SKM-1 (cell line): ENCODE results near the gene MAF.

ENCODE experiments used
- DNase-seq: peaks from one replicate; lab custom pipeline; 2025; ENCODE audit not compliant: unreplicated experiment; lab: John Stamatoyannopoulos, UW

Gene MAF

DNA sequence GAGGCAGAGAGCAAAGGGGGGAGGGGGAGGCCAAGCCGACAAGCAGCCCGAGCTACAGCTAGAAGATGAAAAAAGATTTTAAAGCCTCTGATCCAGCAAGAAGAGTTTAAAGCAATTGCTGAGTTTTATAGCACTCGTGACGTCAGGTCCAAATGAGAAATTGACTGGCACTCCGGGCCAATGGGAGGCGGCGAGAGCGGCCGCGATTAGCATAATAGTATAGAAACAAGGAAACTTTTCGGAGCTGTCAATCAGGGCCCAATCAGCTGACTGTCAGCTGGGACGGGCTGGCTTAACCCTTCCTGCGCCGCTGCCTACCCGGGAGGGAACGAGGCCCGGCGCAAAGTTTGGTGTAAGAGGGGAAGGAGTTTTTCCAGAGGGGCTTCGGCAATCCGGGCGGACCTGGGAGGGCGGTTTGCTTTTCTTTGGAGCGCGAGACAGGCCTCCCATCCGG lies at the start of gene MAF:
TSS of gene MAF (minus strand) at position 100 of the 454 bp plus-strand sequence. CDS start 835 bp downstream, outside the sequence.
- no peak for DNase-seq

DNA sequence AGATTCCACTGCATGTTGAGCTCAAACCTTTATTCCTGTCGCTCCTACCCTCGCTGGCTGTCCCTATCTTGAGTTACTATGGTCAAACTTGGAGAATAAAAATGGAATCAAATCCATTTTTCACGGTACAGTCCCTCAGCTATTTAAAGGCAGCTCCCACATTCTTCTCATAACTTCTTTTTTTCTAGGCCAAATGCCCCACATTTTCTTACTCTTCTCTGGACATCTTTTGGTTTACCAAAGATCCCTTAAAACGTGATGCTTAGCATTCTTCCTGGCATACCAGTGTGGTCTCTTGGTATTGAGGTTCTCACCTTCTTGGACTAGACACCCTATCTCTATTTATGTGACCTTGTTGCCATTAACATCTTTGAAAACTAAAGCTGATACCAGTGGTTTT lies 48.3 kb upstream of the MAF start:
- no peak for DNase-seq

GRCh38 chr16:79647586-79647985 lies 47.0 kb upstream of the MAF start:
- DNase-seq, result no peak

GRCh38 chr16:79645701-79646100 lies 45.2 kb upstream of the MAF start:
- DNase-seq, result no peak

- no peak for DNase-seq
Measured at GRCh38 chr16:79644971-79645667, 44.6 kb upstream of the MAF start.

DNA sequence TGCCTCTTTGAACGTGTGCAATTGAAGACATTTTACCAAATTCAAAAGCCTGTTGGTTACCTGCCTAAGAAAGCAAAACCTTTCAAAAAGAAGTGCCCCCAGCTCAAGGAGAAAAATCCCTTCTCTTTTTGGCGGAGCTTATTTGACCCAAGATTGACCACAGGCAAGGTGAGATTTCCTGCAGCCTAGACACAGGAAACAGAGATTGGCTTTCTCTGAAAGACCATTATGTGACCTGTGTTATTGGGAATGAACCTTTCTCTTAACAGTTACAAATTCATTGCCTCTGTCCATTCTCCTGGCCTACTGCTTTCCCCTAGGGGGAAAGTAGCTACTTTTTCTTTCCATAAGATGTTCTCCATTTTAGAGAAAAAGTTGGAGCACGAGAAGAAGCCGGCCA lies 42.1 kb upstream of the MAF start:
- DNase-seq, result no peak

DNA sequence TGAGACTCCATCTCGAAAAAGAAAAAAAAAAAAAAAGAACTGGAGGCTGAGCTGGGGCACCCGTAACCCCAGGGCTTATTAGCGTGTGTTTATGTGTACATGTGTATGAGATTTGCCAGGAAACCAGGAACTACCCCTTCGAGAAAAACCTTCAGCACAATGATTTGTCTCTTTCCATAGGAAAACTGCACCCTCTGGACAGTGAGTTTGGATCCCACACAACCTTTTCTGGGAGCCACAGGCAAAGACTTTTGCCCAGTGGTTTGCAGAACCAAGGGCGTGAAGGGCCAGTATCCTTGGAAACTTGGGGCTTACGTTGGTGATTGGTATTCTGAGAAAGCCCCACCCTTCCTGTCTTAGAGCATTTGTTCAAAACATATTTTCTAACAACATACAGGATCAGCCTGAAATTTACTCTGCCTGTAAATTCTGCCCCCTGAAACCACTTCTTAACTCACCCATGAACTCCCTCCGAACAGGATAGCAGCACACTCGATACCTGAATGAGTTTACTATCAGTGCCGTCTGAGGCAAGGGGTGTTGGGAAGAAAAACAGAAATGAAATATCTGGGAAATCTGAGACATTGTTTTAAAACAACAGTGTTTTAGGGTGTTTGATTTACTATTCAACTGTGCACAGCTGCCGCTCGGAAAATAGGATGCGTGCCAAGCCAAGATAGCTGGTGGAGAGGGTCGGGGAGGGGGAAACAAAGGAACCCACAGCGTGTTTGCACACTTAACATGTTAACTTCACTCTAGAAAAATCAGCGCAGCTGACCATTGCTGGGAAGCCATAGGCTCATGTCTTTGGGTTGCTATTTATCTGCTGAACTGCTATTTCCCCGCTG lies 40.2 kb upstream of the MAF start:
- no peak for DNase-seq

DNA sequence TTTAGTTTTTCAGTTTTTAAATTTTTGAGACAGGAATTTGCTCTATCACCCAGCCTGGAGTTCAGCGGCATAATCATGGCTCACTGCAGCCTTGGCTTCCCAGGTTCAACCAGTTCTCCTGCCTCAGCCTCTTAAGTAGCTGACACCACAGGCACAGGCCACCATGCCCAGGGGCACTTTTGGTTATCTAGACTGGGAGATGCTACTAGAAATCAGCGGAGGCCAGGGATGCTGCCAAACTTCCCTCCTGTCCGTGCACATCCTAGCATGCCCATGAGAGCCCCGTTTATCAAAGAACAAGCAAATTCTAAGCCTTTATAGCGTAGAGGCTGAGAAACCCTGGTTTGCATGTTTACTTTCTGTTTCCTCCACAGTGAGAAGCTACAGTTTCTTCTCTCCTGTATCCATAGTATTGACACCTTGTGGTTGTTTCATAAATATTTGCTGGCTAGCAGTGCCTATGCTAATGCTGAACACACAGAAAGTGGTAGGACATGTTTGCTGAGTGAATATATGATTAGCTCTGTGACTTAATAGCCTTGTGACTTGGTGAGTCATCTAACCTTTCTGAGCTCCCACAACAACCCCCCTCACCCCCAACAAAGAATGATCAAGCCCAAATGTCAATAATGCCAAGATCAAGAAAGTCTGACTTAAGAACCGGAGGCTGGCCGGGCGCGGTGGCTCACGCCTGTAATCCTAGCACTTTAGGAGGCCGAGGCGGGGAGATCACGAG lies 39.2 kb upstream of the MAF start:
- no peak for DNase-seq

DNA sequence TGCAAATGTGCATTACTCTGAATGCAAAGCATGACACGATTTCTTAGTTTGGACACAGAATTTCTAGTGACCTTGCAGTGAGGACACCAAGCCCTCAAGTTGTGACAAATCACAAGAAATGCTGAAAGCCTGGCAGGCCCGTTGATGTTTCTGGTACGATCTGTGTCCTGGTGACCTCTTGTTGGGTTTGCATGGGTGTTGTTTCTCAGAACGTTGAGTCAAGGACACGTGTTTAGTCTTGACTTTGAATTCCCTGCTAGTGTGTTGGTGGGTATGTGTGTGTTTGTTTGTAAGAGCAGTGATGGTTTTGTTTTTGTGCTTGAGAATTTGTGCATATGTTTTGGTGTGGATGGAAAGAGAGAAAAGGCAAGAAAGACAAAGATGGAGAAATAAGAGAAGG lies 37.8 kb upstream of the MAF start:
- no peak for DNase-seq

DNA sequence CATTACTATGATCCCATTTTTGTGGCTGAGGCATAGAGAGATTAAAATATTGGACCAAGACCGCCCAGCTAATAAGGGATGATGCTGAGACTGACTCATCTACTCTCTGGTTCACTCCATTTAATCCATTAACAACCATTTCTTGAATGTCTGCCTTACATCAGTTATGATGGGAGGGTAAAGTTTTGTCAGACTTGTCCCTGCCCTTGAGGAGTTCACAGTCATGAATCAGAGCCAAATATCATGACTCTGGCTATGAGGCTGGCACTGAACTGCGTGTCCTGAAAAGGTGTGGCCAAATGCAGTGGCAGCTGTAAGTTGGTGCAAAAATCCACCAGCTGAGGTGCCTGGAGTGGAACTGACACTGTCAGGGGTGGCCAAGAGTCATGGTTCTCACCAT lies 35.0 kb upstream of the MAF start:
- DNase-seq, result no peak

- no peak for DNase-seq
Measured at GRCh38 chr16:79634298-79634697, 33.8 kb upstream of the MAF start.

DNA sequence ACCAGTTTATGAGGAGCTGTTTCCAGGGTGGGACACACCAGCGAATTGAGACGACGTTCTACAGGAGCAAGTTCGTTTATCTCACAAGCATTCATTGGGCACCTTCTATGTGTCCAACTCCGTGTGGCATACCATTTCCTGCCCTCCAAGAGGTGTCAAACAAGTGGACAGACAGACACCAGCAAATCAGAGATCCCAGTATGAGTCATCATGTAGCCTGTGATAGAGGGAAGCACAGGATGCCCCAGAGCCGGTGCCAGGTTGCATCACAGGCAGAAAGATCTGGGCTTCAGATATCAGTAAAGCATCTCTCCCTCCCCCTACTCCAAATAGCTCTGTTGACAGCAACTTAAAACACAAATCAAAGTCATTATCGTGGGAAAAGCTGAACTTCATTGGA lies 31.8 kb upstream of the MAF start:
- DNase-seq, result no peak

GRCh38 chr16:79628988-79629387 lies 28.5 kb upstream of the MAF start:
- no peak for DNase-seq

- no peak for DNase-seq
Measured at GRCh38 chr16:79628501-79628975, 28.0 kb upstream of the MAF start.

- DNase-seq, result no peak
Measured at GRCh38 chr16:79627092-79627491, 26.6 kb upstream of the MAF start.

DNA sequence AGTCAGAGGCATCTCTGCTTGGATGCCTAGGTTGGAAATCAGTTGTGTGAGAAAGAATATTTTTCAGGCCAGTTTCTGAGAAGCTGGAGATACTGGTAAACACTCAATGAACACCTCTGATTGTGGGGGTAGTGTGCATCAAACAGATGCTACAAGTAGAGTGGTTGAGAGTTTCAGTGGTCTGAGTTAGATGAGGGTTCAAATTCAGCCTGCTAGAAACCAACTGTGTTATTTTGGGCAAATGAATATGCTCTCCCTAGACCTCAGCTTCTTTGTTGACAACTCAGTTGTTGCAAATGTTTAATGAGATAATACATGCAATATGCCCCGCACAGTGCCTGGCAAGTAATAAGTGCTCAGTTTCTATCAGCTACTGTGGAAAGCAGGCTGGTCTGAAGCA lies 25.2 kb upstream of the MAF start:
- no peak for DNase-seq

DNA sequence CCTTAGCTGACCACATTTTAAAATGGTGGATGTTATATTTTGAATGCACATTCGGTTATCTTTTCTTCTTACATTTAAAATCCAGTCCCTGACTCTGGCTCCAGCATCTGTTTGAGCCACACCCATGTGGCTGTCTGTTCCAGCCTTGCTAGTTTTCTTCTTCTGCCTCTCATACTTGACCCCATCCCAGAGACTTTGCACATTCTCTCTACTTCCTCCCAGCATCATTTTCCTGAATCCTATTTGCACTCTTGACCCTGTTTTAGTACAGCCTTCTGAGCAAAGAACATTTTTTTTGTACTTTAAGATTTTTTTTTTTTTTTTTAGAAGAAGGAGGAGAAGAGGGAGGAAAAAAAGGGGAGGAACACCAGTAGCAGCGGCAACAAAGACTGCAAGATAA lies 23.3 kb upstream of the MAF start:
- no peak for DNase-seq

GRCh38 chr16:79623062-79623461 lies 22.5 kb upstream of the MAF start:
- no peak for DNase-seq

DNA sequence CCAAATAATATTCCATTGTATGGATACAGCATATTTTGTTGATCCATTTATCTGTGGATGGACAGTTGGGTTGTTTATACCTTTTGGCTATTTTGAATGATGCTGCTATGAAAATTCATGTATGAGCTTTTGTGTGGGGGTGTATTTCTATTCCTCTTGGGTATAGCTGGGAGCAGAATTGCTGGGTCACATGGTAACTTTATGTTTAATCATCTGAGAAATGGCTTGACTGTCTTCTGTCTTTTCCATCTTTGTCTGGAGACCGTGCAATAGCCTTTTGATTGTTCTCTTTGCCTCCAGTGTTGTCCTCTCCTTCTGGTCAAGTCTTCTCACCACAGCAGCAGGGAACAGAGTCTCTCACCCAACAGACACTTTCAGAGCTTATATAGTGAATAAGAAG lies 20.5 kb upstream of the MAF start:
- DNase-seq, result no peak

GRCh38 chr16:79618692-79619050 lies 18.1 kb upstream of the MAF start:
- no peak for DNase-seq

DNA sequence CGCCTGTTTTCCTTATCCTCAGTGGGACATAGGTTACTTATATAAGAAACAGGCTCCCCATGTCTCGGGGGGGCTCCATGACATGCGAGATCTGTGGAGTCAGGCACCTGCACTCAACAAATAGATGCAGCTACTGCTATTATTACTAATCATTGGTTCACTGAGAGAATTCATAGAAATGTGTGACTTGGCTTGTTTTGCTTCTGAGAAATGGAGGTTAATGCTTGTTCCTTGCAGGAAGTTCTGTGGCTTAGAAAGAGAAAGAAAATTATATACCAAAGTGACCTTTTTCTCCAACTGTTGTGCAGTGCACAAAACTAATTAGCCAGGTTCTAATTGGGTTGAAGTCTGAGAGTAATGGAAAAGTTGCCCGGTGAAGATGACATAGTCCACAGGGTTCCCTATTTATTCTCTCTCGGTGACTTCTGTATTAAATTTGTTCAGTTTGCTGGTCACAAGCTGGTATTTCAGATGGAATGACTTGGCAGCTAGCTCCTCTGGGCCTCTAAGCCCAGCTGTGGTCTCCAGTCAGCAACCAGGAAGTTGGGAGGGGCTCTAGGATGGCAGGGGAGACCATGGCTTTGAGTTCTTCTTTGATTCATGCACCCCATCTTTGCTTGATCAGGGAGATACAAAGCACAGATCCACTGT lies 17.6 kb upstream of the MAF start:
- no peak for DNase-seq
